ENCODE measurements around the gene ZNF414.

Gene ZNF414

DNA sequence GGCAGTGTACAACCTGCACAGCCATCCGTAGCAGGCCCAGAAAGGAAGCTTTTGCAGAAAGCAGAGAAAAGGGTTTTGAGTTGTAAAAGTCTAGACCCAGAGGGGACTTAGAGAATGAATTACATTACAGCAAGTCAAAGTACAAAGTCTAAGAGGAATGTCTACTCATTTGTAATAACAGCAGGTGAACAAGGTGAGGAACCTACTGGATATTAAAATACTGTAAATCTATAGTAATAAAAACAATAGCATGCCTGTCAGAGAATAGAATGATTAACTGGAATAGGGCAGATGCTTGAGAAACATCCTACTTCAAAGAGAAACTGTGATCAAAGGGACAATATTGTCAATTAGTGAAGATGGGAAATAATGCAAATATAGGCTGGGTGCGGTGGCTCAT lies 18.3 kb upstream of the ZNF414 start:
- no peak overlapping the region for H3K27ac ChIP-seq
- no peak for DNase-seq
- TF ChIP-seq CTCF (IDR thresholded peaks at IDR 0.05; ENCODE audit: low read depth, low read length), result no peak
- H3K27me3 ChIP-seq (ENCODE audit: insufficient read depth, low read depth, severe bottlenecking), result no peaks in the 10 kb centered on the region
- no peak overlapping the region for H3K4me3 ChIP-seq (ENCODE audit: low read depth, low read length)
- H3K9me3 ChIP-seq (ENCODE audit: severe bottlenecking), result no peaks in the 10 kb centered on the region
- no peaks in the 10 kb centered on the region for H3K36me3 ChIP-seq

GRCh38 chr19:8531470-8531869 lies 17.5 kb upstream of the ZNF414 start:
- H3K27me3 ChIP-seq (ENCODE audit: insufficient read depth, low read depth, severe bottlenecking), result no peaks in the 10 kb centered on the region
- DNase-seq, result no peak
- H3K36me3 ChIP-seq, result no peaks in the 10 kb centered on the region
- no peak overlapping the region for H3K4me3 ChIP-seq (ENCODE audit: low read depth, low read length)
- no peak overlapping the region for H3K27ac ChIP-seq
- TF ChIP-seq CTCF (IDR thresholded peaks at IDR 0.05; ENCODE audit: low read depth, low read length), result no peak
- H3K9me3 ChIP-seq (ENCODE audit: severe bottlenecking), result no peaks in the 10 kb centered on the region

DNA sequence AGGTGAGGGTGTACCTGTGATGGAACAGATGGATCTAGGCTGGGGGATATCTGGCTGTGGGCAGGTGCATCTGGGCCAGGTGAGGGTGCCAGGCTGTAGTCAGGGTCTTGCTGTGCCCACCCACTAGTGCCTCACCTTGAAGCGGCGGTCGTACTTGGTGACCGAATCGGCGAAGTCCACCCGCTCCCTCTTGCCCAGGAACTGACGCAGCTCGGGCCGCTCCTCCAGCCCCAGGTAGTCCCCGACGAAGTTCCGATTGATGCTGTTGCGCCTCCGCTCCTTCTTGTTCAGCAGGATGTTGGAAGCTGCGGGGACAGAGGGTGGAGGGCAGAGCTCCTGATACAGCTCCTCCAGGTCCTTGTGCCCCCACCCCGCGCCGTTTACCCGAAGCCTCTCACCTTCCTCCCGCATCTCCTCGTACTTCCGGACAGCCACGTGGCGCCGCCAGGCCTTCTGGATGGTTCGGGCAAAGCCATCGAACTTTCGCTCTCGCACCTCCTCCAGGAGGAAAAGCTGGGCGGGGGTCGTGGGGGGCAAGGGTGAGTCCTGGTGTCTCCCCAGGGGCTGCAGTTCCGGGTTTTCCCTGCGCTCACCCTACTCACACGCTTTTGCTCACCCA lies 16.2 kb upstream of the ZNF414 start:
- H3K9me3 ChIP-seq (ENCODE audit: severe bottlenecking), result no peaks in the 10 kb centered on the region
- no peak overlapping the region for H3K4me3 ChIP-seq (ENCODE audit: low read depth, low read length)
- no peak for TF ChIP-seq CTCF (IDR thresholded peaks at IDR 0.05; ENCODE audit: low read depth, low read length)
- H3K27ac ChIP-seq, result no peak overlapping the region
- no peaks in the 10 kb centered on the region for H3K36me3 ChIP-seq
- no peaks in the 10 kb centered on the region for H3K27me3 ChIP-seq (ENCODE audit: insufficient read depth, low read depth, severe bottlenecking)
- DNase-seq, result no peak

DNA sequence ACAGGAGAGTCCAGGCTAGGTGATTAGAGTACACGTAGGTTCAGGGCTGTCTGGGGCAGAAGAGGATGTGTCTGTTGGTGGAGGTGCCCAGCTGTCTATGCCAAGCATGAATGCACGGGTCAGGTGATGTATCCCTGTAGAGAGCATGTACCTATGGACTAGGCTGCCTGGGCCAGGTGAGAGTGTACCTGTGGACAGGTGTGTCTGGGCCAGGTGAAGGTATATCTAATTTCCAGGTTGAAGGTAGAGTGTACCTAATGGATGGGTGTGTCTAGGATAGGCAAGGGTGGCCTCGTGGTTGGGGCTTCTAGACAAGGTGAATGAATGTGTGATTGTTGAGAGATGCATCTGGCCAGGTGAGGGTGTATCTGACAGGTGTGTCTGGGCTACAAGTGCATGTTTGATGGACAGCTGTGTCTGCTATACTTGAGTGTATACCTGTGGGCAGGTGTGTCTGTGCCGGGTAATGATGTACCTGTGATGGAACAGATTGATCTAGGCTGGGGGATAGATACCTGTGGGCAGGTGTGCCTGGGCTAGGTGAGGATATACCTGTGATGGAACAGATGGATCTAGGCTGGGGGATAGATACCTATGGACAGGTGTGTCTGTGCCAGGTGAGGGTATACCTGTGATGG lies 15.5 kb upstream of the ZNF414 start:
- DNase-seq, result no peak
- no peak overlapping the region for H3K27ac ChIP-seq
- H3K27me3 ChIP-seq (ENCODE audit: insufficient read depth, low read depth, severe bottlenecking), result no peaks in the 10 kb centered on the region
- H3K9me3 ChIP-seq (ENCODE audit: severe bottlenecking), result no peaks in the 10 kb centered on the region
- H3K4me3 ChIP-seq (ENCODE audit: low read depth, low read length), result no peak overlapping the region
- TF ChIP-seq CTCF (IDR thresholded peaks at IDR 0.05; ENCODE audit: low read depth, low read length), result no peak
- H3K36me3 ChIP-seq, result no peaks in the 10 kb centered on the region

DNA sequence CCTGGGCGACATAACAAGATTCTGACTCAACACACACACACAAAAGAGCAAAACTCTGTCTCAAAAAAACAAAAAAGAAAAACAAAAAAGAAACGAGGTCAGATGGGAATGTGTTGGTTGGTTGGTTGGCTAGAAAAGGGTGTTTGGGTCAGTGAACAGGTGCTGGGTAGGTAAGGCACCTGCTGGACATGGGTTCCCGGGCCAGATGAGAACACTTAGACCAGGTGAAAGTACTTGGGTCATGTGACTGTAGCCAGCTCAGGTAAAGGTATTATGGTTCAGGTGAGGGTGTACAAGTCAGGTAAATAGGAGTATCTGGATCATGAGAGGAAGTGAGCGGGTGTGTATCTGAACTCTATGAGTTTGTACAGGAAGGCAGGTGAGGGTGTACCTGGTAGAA lies 14.5 kb upstream of the ZNF414 start:
- no peak for DNase-seq
- H3K27ac ChIP-seq, result no peak overlapping the region
- no peaks in the 10 kb centered on the region for H3K36me3 ChIP-seq
- no peaks in the 10 kb centered on the region for H3K9me3 ChIP-seq (ENCODE audit: severe bottlenecking)
- no peaks in the 10 kb centered on the region for H3K27me3 ChIP-seq (ENCODE audit: insufficient read depth, low read depth, severe bottlenecking)
- no peak overlapping the region for H3K4me3 ChIP-seq (ENCODE audit: low read depth, low read length)
- no peak for TF ChIP-seq CTCF (IDR thresholded peaks at IDR 0.05; ENCODE audit: low read depth, low read length)

Measured in WERI-Rb-1 (cell line).